Thoracic aorta (tissue), 2 donors: ENCODE results near the gene NVL. TPM values are rescaled to one million over a fixed set of nuclear protein-coding genes. Genes with fewer than 3 reads are reported as not detected.

ENCODE experiments used
- ATAC-seq: fragments of 150-250 bp; one replicate; pipeline ENCODE4 v1.8.0; 2017; ENCODE audit warnings: low read depth; ENCODE audit not compliant: insufficient number of reproducible peaks, low FRiP score
- DNase-seq: peaks from one replicate; pipeline ENCODE4 v3.0.0-alpha.2; 2020; ENCODE audit warnings: low spot score
- H3K27ac ChIP-seq, 2 donors: fragments of 200-600 bp; sonication (generic); 1 replicate in 1 of 2; 2 replicates in 1 of 2; pipeline ENCODE4 v1.5.1; 2016; ENCODE audit warnings: mild to moderate bottlenecking in 2 of 2, moderate library complexity in 2 of 2
- H3K27me3 ChIP-seq: fragments of 200-600 bp; sonication (generic); replicated peaks from 2 replicates; pipeline ENCODE4 v1.6.0; 2016; ENCODE audit warnings: mild to moderate bottlenecking; ENCODE audit not compliant: insufficient read depth
- H3K36me3 ChIP-seq: fragments of 200-600 bp; sonication (generic); one replicate; pipeline ENCODE4 v1.5.1; 2016
- H3K4me1 ChIP-seq, 2 donors: fragments of 200-600 bp; sonication (generic); 1 replicate in 1 of 2; 2 replicates in 1 of 2; pipeline versions ENCODE4 v1.5.1 to v1.6.0; 2016; ENCODE audit warnings: low read depth in 2 of 2, mild to moderate bottlenecking in 1 of 2; ENCODE audit not compliant: control insufficient read depth in 1 of 2
- H3K4me3 ChIP-seq: fragments of 200-600 bp; sonication (generic); 2 replicates; pipeline ENCODE4 v1.5.1; 2016; ENCODE audit warnings: mild to moderate bottlenecking
- H3K9me3 ChIP-seq: fragments of 200-600 bp; sonication (generic); 2 replicates; pipeline ENCODE4 v1.5.1; 2016
- CTCF ChIP-seq: fragments of 200-600 bp; sonication (generic); IDR thresholded peaks from one replicate; pipeline ENCODE4 v1.5.1; 2019; ENCODE audit warnings: antibody characterized with exemption
- total RNA-seq, 2 donors: library from RNA; depleted of rRNA; stranded (reverse); fragments of >200 nt; gene quantifications; one replicate each; pipeline versions ENCODE4 v1.1.0 to v1.2.3, GENCODE V29; 2016

The NVL gene
- total RNA-seq, 2 donors from 2014 or later = 11.6 to 30.7 TPM

GRCh38 chr1:224292419-224292818 is 37.6 kb downstream of the NVL start:
- no peak for ATAC-seq
- H3K36me3 ChIP-seq = peaks cover 39% of the 10 kb centered on the region
- no peak for TF ChIP-seq CTCF

GRCh38 chr1:224289396-224289795 is 40.6 kb downstream of the NVL start:
- H3K27ac ChIP-seq = no peak overlapping the region
- H3K36me3 ChIP-seq = peaks cover 48% of the 10 kb centered on the region
- H3K9me3 ChIP-seq = no peaks in the 10 kb centered on the region
- TF ChIP-seq CTCF = no peak
- DNase-seq (no peak), ATAC-seq (no peak)
- H3K4me3 ChIP-seq = no peak overlapping the region
- no peaks in the 10 kb centered on the region for H3K4me1 ChIP-seq
- H3K27me3 ChIP-seq = no peaks in the 10 kb centered on the region

More at GRCh38 chr1:224292419-224292818, 37.6 kb downstream of the NVL start:
- Histone ChIP-seq H3K27ac (no peak overlapping the region), H3K4me3 (no peak overlapping the region), H3K4me1 (no peaks in the 10 kb centered on the region), H3K9me3 (no peaks in the 10 kb centered on the region), H3K27me3 (no peaks in the 10 kb centered on the region)
- no peak for DNase-seq

GRCh38 chr1:224287714-224288113 is 42.3 kb downstream of the NVL start:
- Histone ChIP-seq H3K4me3 (no peak overlapping the region), H3K27ac (no peak overlapping the region), H3K9me3 (no peaks in the 10 kb centered on the region), H3K27me3 (no peaks in the 10 kb centered on the region), H3K36me3 (peaks cover 36% of the 10 kb centered on the region), H3K4me1 (no peaks in the 10 kb centered on the region)
- DNase-seq = no peak
- TF ChIP-seq CTCF = no peak
- ATAC-seq = no peak

GRCh38 chr1:224282140-224282539 is 47.8 kb downstream of the NVL start:
- Histone ChIP-seq H3K9me3 (no peaks in the 10 kb centered on the region), H3K36me3 (peaks cover 13% of the 10 kb centered on the region), H3K27me3 (no peaks in the 10 kb centered on the region), H3K4me3 (no peak overlapping the region), H3K27ac (no peak overlapping the region), H3K4me1 (no peaks in the 10 kb centered on the region)
- no peak for TF ChIP-seq CTCF
- ATAC-seq (no peak), DNase-seq (no peak)

- DNase-seq = no peak
- no peak for ATAC-seq
- peaks cover 6% of the 10 kb centered on the region for H3K36me3 ChIP-seq
These were observed 53.0 kb downstream of the NVL start for GRCh38 chr1:224276771-224277487.

More at GRCh38 chr1:224276771-224277487, 53.0 kb downstream of the NVL start:
- Histone ChIP-seq H3K9me3 (no peaks in the 10 kb centered on the region), H3K4me1 (no peaks in the 10 kb centered on the region), H3K4me3 (no peak overlapping the region), H3K27me3 (no peaks in the 10 kb centered on the region), H3K27ac (no peak overlapping the region)
- no peak for TF ChIP-seq CTCF
